Lower leg skin (tissue), 4 donors: Measurements from ENCODE around the gene HSH2D. TPM values are rescaled to one million over a fixed set of nuclear protein-coding genes. Genes with fewer than 3 reads are reported as not detected.
"Not testable (repeated sequence)": the region's sequence is repeated elsewhere in the genome, so short reads cannot be mapped to it uniquely, and the experiment has no call there.

Experiments
- DNase-seq, 2 donors: peaks; one replicate each; pipeline ENCODE4 v3.0.0-alpha.2; 2019; ENCODE audit warnings: low spot score in 2 of 2
- H3K4me3 ChIP-seq: fragments of 200-600 bp; sonication (generic); 2 replicates; pipeline ENCODE4 v1.5.1; 2017; ENCODE audit warnings: mild to moderate bottlenecking, low read depth; ENCODE audit not compliant: poor library complexity, severe bottlenecking
- CTCF ChIP-seq, 3 donors: fragments of 450-650 bp; IDR thresholded peaks; one replicate each; pipeline ENCODE4 v1.5.1; 2016; ENCODE audit warnings: antibody characterized with exemption in 3 of 3, mild to moderate bottlenecking in 3 of 3, moderate library complexity in 2 of 3
- POLR2A ChIP-seq, 2 donors: fragments of 450-650 bp; IDR thresholded peaks; one replicate each; pipeline ENCODE4 v1.6.1; 2016 to 2017; ENCODE audit warnings: antibody characterized with exemption in 2 of 2, mild to moderate bottlenecking in 1 of 2, moderate library complexity in 1 of 2
- WGBS, 2 donors: methylation state at CpG; one replicate each; pipeline ENCODE4 v1.1.5; 2018; 5-methylcytosine and 5-hydroxymethylcytosine counted together
- intact Hi-C: fragments of 100-400 bp; cut with DNase I; formaldehyde crosslinking; loops from one replicate; pipeline ENCODE4 v1.15.0; 2023; ENCODE audit warnings: low total_unique reads
- total RNA-seq, 4 donors: library from RNA; depleted of rRNA; stranded (reverse); fragments of >200 nt; gene quantifications; one replicate each; pipeline ENCODE4 v1.1.0, GENCODE V29; 2016

HSH2D gene
- total RNA-seq, 4 donors from 2014 or later, result 0.45 TPM; not detected in 3

DNA sequence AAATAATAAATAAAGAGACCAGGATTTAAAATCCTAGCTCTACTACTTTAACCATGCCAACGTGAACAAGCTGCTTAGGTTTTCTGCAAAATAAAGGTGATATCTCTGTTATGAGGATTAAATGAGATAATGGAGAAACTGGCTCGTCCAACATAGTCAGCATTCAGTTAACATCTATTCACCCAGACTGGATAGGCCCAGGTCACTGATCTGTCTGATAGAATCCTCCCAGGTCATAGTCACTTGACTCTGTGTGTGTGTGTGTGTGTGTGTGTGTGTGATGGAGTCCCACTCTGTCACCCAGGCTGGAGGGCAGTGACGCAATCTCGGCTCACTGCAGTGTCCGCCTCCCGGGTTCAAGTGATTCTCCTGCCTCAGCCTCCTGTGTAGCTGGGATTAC lies 44.7 kb upstream of the HSH2D start:
- WGBS, 2 donors, result 93% methylated on average over 6 of the region's 6 CpGs
- intact Hi-C loops, result no loop called here
- H3K4me3 ChIP-seq, result no peak overlapping the region
- TF ChIP-seq CTCF (IDR thresholded peaks at IDR 0.05) (no peak), POLR2A (IDR thresholded peaks at IDR 0.05) (no peak)
- DNase-seq, result no peak

- intact Hi-C loops, H3K4me3 ChIP-seq, DNase-seq: not testable (repeated sequence)
- 80 to 92% methylated on average over 8 of the region's 8 CpGs for WGBS, 2 donors
Observed at GRCh38 chr19:16099314-16099965, 44.0 kb upstream of the HSH2D start.

DNA sequence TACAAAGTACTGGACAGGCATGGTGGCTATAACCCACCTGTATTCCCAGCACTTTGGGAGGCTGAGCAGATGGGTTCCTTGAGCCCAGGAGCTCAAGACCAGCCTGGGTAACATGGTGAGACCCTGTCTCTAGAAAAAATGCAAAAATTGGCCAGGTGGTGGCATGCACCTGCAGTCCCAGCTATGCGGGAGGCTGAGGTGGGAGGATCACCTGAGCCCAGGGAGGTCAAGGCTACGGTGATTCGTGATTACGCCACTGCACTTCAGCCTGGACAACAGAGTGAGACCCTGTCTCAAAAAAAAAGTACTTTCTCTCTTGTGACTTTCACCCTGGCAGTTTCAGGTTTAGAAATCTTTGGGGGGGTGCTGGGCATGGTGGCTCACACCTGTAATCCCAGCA lies 43.0 kb upstream of the HSH2D start:
- no peak for DNase-seq
- TF ChIP-seq CTCF (IDR thresholded peaks at IDR 0.05), result no peak
- no peak overlapping the region for H3K4me3 ChIP-seq
- intact Hi-C loops, result no loop called here
- 83 to 99% methylated on average over 4 of the region's 4 CpGs for WGBS, 2 donors

- intact Hi-C loops, result no loop called here
- H3K4me3 ChIP-seq, result no peak overlapping the region
- WGBS, 2 donors, result 85 to 89% methylated on average over 6 of the region's 6 CpGs
- TF ChIP-seq CTCF (IDR thresholded peaks at IDR 0.05), result no peak
- TF ChIP-seq POLR2A (IDR thresholded peaks at IDR 0.05), result no peak
- DNase-seq, result no peak
Observed at GRCh38 chr19:16104722-16105121, 38.8 kb upstream of the HSH2D start.

DNA sequence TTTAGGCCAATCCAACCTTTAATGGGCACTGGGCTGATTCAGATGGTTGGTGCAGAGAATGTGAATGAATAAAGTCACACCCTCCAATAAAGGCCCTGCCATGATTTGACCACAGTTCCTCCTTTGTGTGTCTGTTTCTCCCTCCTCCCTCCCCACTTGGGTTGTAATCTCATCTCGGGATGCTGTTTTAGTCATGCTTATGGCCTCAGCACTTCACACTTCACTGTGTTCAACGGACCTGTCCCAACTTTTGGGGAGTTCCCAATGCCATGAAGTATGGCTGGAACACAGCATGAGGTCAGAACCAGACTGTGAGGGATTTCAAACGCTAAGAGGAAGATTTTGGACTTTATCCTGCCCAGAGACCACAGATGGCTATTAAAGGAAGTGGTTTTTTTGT lies 37.4 kb upstream of the HSH2D start:
- H3K4me3 ChIP-seq, result no peak overlapping the region
- WGBS, 2 donors, result 16 to 26% methylated on average over 3 of the region's 3 CpGs
- intact Hi-C loops, result no loop called here

More for the DNA sequence above, 37.4 kb upstream of the HSH2D start:
- TF ChIP-seq POLR2A (IDR thresholded peaks at IDR 0.05) (no peak), CTCF (IDR thresholded peaks at IDR 0.05) (no peak)
- no peak for DNase-seq
